IMR-90 (cell line): ENCODE results near the gene SLC35F1. TPM values are rescaled to one million over a fixed set of nuclear protein-coding genes. Genes with fewer than 3 reads are reported as not detected.

Source experiments
- ATAC-seq: fragments of 200-7000 bp; cut with Tn5 transposase; 2 replicates; pipeline ENCODE4 v1.9.1; 2020; ENCODE audit warnings: low read depth, mild to moderate bottlenecking, moderate library complexity
- BruUV-seq: library from RNA; stranded (reverse); fragments of 400-500 nt; replicated peaks from 2 replicates; lab custom pipeline; 2021; lab: Mats Ljungman, UMichigan
- CTCF ChIA-PET: fragments of 300-600 bp; formaldehyde crosslinking; extraction: SDS; loops from one replicate; lab custom pipeline; 2021; ENCODE audit warnings: antibody characterized with exemption; lab: Yijun Ruan, JAX
- POLR2A ChIA-PET: fragments of 300-600 bp; sonication (Branson Sonifier 250); formaldehyde crosslinking; loops from one replicate; lab custom pipeline; 2022; ENCODE audit warnings: antibody characterized with exemption; ENCODE audit not compliant: unreplicated experiment; lab: Charles Lee
- DNase-seq: peaks from one replicate; pipeline ENCODE4 v3.0.0; 2013
- H2AFZ ChIP-seq: replicated peaks from 2 replicates; pipeline ENCODE3; 2013; ENCODE audit warnings: low read length, mild to moderate bottlenecking; ENCODE audit not compliant: poor library complexity
- H2AK5ac ChIP-seq: 2 replicates; pipeline ENCODE4 v1.6.1; 2013; ENCODE audit warnings: low read depth, low read length, inconsistent platforms
- H2AK9ac ChIP-seq: replicated peaks from 2 replicates; pipeline ENCODE3; 2013; ENCODE audit warnings: mild to moderate bottlenecking, low read depth, low read length, moderate library complexity; ENCODE audit not compliant: poor library complexity
- H2BK120ac ChIP-seq: 2 replicates; pipeline ENCODE4 v1.6.1; 2013; ENCODE audit warnings: low read depth, low read length, inconsistent platforms
- H2BK15ac ChIP-seq: 3 replicates; pipeline ENCODE4 v1.6.1; 2013; ENCODE audit warnings: low read depth, low read length, inconsistent platforms
- H2BK20ac ChIP-seq: 2 replicates; pipeline ENCODE4 v1.6.1; 2013; ENCODE audit warnings: low read depth, mild to moderate bottlenecking, inconsistent platforms, low read length, moderate library complexity
- H2BK5ac ChIP-seq: 2 replicates; pipeline ENCODE4 v1.6.1; 2013; ENCODE audit warnings: mild to moderate bottlenecking, low read depth, low read length, inconsistent platforms; ENCODE audit not compliant: poor library complexity, severe bottlenecking
- H3K14ac ChIP-seq: replicated peaks from 2 replicates; pipeline ENCODE4 v1.6.1; 2013; ENCODE audit warnings: low read depth, low read length, inconsistent platforms
- H3K18ac ChIP-seq: 2 replicates; pipeline ENCODE4 v1.6.1; 2013; ENCODE audit warnings: low read depth, low read length, control low read depth
- H3K23ac ChIP-seq: 2 replicates; pipeline ENCODE4 v1.6.1; 2013; ENCODE audit warnings: low read depth, low read length, inconsistent platforms
- H3K27ac ChIP-seq: 2 replicates; pipeline ENCODE4 v1.5.1; 2013; ENCODE audit warnings: mild to moderate bottlenecking, control low read depth, low read length; ENCODE audit not compliant: insufficient read depth
- H3K27me3 ChIP-seq: 2 replicates; pipeline ENCODE4 v1.6.1; 2013; ENCODE audit warnings: low read length; ENCODE audit not compliant: control insufficient read depth, insufficient read depth
- H3K36me3 ChIP-seq: 2 replicates; pipeline ENCODE4 v1.6.1; 2013; ENCODE audit warnings: low read length, mixed read lengths; ENCODE audit not compliant: control insufficient read depth, insufficient read depth
- H3K4ac ChIP-seq: 2 replicates; pipeline ENCODE4 v1.6.1; 2013; ENCODE audit warnings: low read depth, low read length, inconsistent platforms
- H3K4me1 ChIP-seq: 2 replicates; pipeline ENCODE4 v1.6.1; 2013; ENCODE audit warnings: low read length, mixed read lengths; ENCODE audit not compliant: control insufficient read depth, insufficient read depth
- H3K4me2 ChIP-seq: 2 replicates; pipeline ENCODE4 v1.6.1; 2013; ENCODE audit warnings: low read depth, mild to moderate bottlenecking, control low read depth, low read length, moderate library complexity
- H3K4me3 ChIP-seq: 2 replicates; pipeline ENCODE4 v1.5.1; 2013; ENCODE audit warnings: low read depth, mild to moderate bottlenecking, control low read depth, low read length, moderate library complexity; ENCODE audit not compliant: insufficient read depth
- H3K56ac ChIP-seq: 2 replicates; pipeline ENCODE4 v1.6.1; 2013; ENCODE audit warnings: low read length, inconsistent platforms; ENCODE audit not compliant: insufficient read depth; ENCODE audit errors: extremely low read depth
- H3K79me1 ChIP-seq, 2 experiments: 2 replicates each; pipeline ENCODE4 v1.6.1; 2013; ENCODE audit warnings: low read length in 2 of 2, inconsistent platforms in 1 of 2, low read depth in 1 of 2
- H3K9ac ChIP-seq: 2 replicates; pipeline ENCODE4 v1.6.1; 2013; ENCODE audit warnings: low read depth, low read length, control low read depth
- H3K9me1 ChIP-seq: 2 replicates; pipeline ENCODE4 v1.6.1; 2013; ENCODE audit warnings: low read length, inconsistent platforms; ENCODE audit not compliant: insufficient read depth
- H3K9me3 ChIP-seq: 2 replicates; pipeline ENCODE4 v1.6.1; 2013; ENCODE audit warnings: low read length; ENCODE audit not compliant: control insufficient read depth, insufficient read depth
- H4K20me1 ChIP-seq: 2 replicates; pipeline ENCODE4 v1.6.1; 2013; ENCODE audit warnings: low read length, inconsistent platforms; ENCODE audit not compliant: insufficient read depth
- H4K5ac ChIP-seq: 2 replicates; pipeline ENCODE4 v1.6.1; 2013; ENCODE audit warnings: mild to moderate bottlenecking, low read depth, low read length, control low read depth
- H4K8ac ChIP-seq, 2 experiments: 2 replicates each; pipeline ENCODE4 v1.6.1; 2013; ENCODE audit warnings: low read depth in 2 of 2, low read length in 2 of 2, control low read depth in 1 of 2, inconsistent platforms in 1 of 2
- H4K91ac ChIP-seq: 2 replicates; pipeline ENCODE4 v1.6.1; 2013; ENCODE audit warnings: low read depth, low read length, inconsistent platforms; ENCODE audit not compliant: insufficient read depth
- BHLHE40 ChIP-seq: fragments of 150-350 bp; IDR thresholded peaks from 2 replicates; pipeline ENCODE4 v1.6.1; 2016; ENCODE audit warnings: mild to moderate bottlenecking, low read depth, low read length
- CEBPB ChIP-seq: IDR thresholded peaks from 2 replicates; pipeline ENCODE4 v1.6.1; 2012; ENCODE audit warnings: low read depth, low read length, improper control_type of control experiment
- CTCF ChIP-seq: conservative IDR thresholded peaks from 2 replicates; pipeline ENCODE4 v1.5.1; 2012; ENCODE audit warnings: mild to moderate bottlenecking, low read depth, low read length, improper control_type of control experiment
- ELK1 ChIP-seq: fragments of 150-350 bp; IDR thresholded peaks from 2 replicates; pipeline ENCODE4 v1.6.1; 2016; ENCODE audit warnings: low read depth, mild to moderate bottlenecking, low read length, moderate library complexity, borderline replicate concordance
- FOS ChIP-seq: fragments of 150-350 bp; IDR thresholded peaks from 2 replicates; pipeline ENCODE4 v1.6.1; 2016; ENCODE audit warnings: low read depth, low read length
- MAZ ChIP-seq: IDR thresholded peaks from 2 replicates; pipeline ENCODE4 v1.6.1; 2012; ENCODE audit warnings: low read depth, mild to moderate bottlenecking, low read length, improper control_type of control experiment, moderate library complexity, borderline replicate concordance
- MXI1 ChIP-seq: IDR thresholded peaks from 2 replicates; pipeline ENCODE4 v1.6.1; 2012; ENCODE audit warnings: low read depth, mild to moderate bottlenecking, low read length, moderate library complexity, borderline replicate concordance
- WGBS, 2 experiments: methylation state at CpG; one replicate each; pipeline versions ENCODE4 v1.1.5 to v1.1.7; 2013; ENCODE audit warnings: missing lambda C conversion rate in 2 of 2; ENCODE audit not compliant: insufficient read length in 1 of 2; ENCODE audit errors: extremely low coverage in 2 of 2; 5-methylcytosine and 5-hydroxymethylcytosine counted together
- dilution Hi-C: fragments of 300-500 bp; cut with HindIII; formaldehyde crosslinking; loops from one replicate; pipeline ENCODE4 v1.14.3; 2018; ENCODE audit warnings: low sequenced_read_pairs; ENCODE audit not compliant: unreplicated experiment
- in situ Hi-C: fragments of 300-500 bp; cut with MboI; formaldehyde crosslinking; loops from 3 replicates; pipeline ENCODE4 v1.14.3; 2019; ENCODE audit warnings: low sequenced_read_pairs, inconsistent platforms, mixed read lengths
- intact Hi-C: fragments of 100-400 bp; cut with micrococcal nuclease; formaldehyde crosslinking; loops from 2 replicates; pipeline ENCODE4 v1.10.0; 2022
- polyA plus RNA-seq, 3 experiments: library from polyadenylated mRNA; depleted of rRNA; stranded (reverse); fragments of >200 nt; gene quantifications; 2 replicates each; pipeline ENCODE4 v1.2.3, GENCODE V29; 2012; ENCODE audit warnings: low replicate concordance in 1 of 3
- total RNA-seq: library from RNA; depleted of rRNA; stranded (reverse); fragments of >200 nt; gene quantifications from 2 replicates; pipeline ENCODE4 v1.2.3, GENCODE V29; 2012

Gene SLC35F1
- total and polyA plus RNA-seq, 2 of the 4 experiments (the other 2 are of a cell fraction) = not detected

- POLR2A ChIA-PET = no interaction called here
- Histone ChIP-seq H2AK9ac (no peak overlapping the region), H3K23ac (no peak overlapping the region), H2BK5ac (no peak overlapping the region), H3K4me1 (no peaks in the 10 kb centered on the region), H4K91ac (no peak overlapping the region), H3K56ac (no peak overlapping the region), H4K8ac (no peak overlapping the region), H2AFZ (no peak overlapping the region), H4K20me1 (no peaks in the 10 kb centered on the region), H2BK15ac (no peak overlapping the region), H3K4me3 (no peak overlapping the region), H3K9ac (no peak overlapping the region), H2BK20ac (no peak overlapping the region), H2BK120ac (no peak overlapping the region), H3K79me1 (no peaks in the 10 kb centered on the region), H3K18ac (no peak overlapping the region), H3K27ac (no peak overlapping the region), H4K5ac (no peak overlapping the region), H3K14ac (no peak overlapping the region), H3K4ac (no peak overlapping the region), H3K27me3 (no peaks in the 10 kb centered on the region), H3K9me1 (no peaks in the 10 kb centered on the region), H3K4me2 (no peak overlapping the region), H3K9me3 (no peaks in the 10 kb centered on the region), H2AK5ac (no peak overlapping the region), H3K36me3 (no peaks in the 10 kb centered on the region)
- in situ Hi-C loops = no loop called here
- no peak for DNase-seq
- no peak for TF ChIP-seq ELK1
- no peak for TF ChIP-seq CTCF
- no peak for TF ChIP-seq MAZ
- no peak for TF ChIP-seq MXI1
- TF ChIP-seq BHLHE40 = no peak
- no peak for TF ChIP-seq CEBPB
- no peak for TF ChIP-seq FOS
- CTCF ChIA-PET = interaction anchor here (0.5 kb wide), 1 partner anchor 22 kb away, joined by 3 read pairs; no protein-coding TSS in a partner anchor
- WGBS, 2 experiments = no CpG with 5 or more reads among the region's 2 CpGs
- dilution Hi-C loops = no loop called here
- ATAC-seq = no peak
- no TSS peak for BruUV-seq
- intact Hi-C loops = no loop called here
Observed at GRCh38 chr6:118080547-118080946, 173.5 kb downstream of the SLC35F1 start.
